Panc1 (cell line): ENCODE measurements around the gene C19orf44. TPM values are rescaled to one million over a fixed set of nuclear protein-coding genes. Genes with fewer than 3 reads are reported as not detected.

Experiments used
- ATAC-seq: fragments of 200-7000 bp; cut with Tn5 transposase; 2 replicates; pipeline ENCODE4 v1.9.1; 2020; ENCODE audit warnings: mild to moderate bottlenecking, moderate library complexity
- BruUV-seq: library from RNA; stranded (reverse); fragments of 400-500 nt; replicated peaks from 2 replicates; lab custom pipeline; 2021; lab: Mats Ljungman, UMichigan
- CTCF ChIA-PET: fragments of 300-600 bp; sonication (Branson Sonifier 250); formaldehyde crosslinking; loops from one replicate; lab custom pipeline; 2022; ENCODE audit warnings: antibody characterized with exemption; lab: Charles Lee
- POLR2A ChIA-PET: fragments of 300-600 bp; sonication (Branson Sonifier 250); formaldehyde crosslinking; loops from one replicate; lab custom pipeline; 2022; ENCODE audit warnings: antibody characterized with exemption; lab: Charles Lee
- DNase-seq: peaks from one replicate; pipeline ENCODE4 v3.0.0-alpha.2; 2010; ENCODE audit warnings: low read depth, low spot score
- H3K27ac ChIP-seq: 2 replicates; pipeline ENCODE4 v1.5.1; 2011; ENCODE audit warnings: mild to moderate bottlenecking, low read length, inconsistent platforms
- H3K27me3 ChIP-seq: fragments of 200-500 bp; sonication (Bioruptor generic); 2 replicates; pipeline ENCODE4 v1.6.0; 2014; ENCODE audit warnings: low read length, inconsistent platforms; ENCODE audit not compliant: control insufficient read depth, insufficient read depth
- H3K36me3 ChIP-seq: fragments of 200-500 bp; sonication (Bioruptor generic); 2 replicates; pipeline ENCODE4 v1.5.1; 2014; ENCODE audit warnings: inconsistent platforms, mild to moderate bottlenecking, low read length, moderate library complexity; ENCODE audit not compliant: control insufficient read depth, insufficient read depth
- H3K4me1 ChIP-seq: 2 replicates; pipeline ENCODE4 v1.5.1; 2011; ENCODE audit warnings: inconsistent platforms, mild to moderate bottlenecking, low read length, moderate library complexity; ENCODE audit not compliant: control insufficient read depth, insufficient read depth
- H3K4me3 ChIP-seq, 2 experiments: 2 replicates each; pipeline ENCODE4 v1.5.1; 2011 to 2012; ENCODE audit warnings: low read depth in 2 of 2, low read length in 2 of 2, mild to moderate bottlenecking in 2 of 2, inconsistent platforms in 1 of 2, moderate library complexity in 1 of 2
- H3K9me3 ChIP-seq: fragments of 200-500 bp; sonication (Bioruptor generic); 2 replicates; pipeline ENCODE4 v1.5.1; 2014; ENCODE audit warnings: low read depth, mild to moderate bottlenecking, inconsistent platforms, low read length, moderate library complexity; ENCODE audit not compliant: control insufficient read depth, insufficient read depth
- CTCF ChIP-seq: fragments of 450-650 bp; IDR thresholded peaks from 2 replicates; pipeline ENCODE4 v1.5.1; 2017; ENCODE audit warnings: mild to moderate bottlenecking
- POLR2AphosphoS5 ChIP-seq: IDR thresholded peaks from 2 replicates; pipeline ENCODE4 v1.6.1; 2012; ENCODE audit warnings: mild to moderate bottlenecking, low read depth, low read length, moderate library complexity
- REST ChIP-seq, 2 experiments: IDR thresholded peaks; 2 replicates each; pipeline ENCODE4 v1.6.1; 2011 to 2012; ENCODE audit warnings: low read depth in 2 of 2, control low read depth in 1 of 2, low read length in 1 of 2, mild to moderate bottlenecking in 1 of 2, moderate library complexity in 1 of 2; ENCODE audit not compliant: insufficient read depth in 1 of 2
- SIN3A ChIP-seq: IDR thresholded peaks from 2 replicates; pipeline ENCODE4 v1.6.1; 2012; ENCODE audit warnings: low read depth, mild to moderate bottlenecking, low read length, moderate library complexity, borderline replicate concordance; ENCODE audit not compliant: insufficient read depth
- TCF7L2 ChIP-seq: IDR thresholded peaks from 2 replicates; pipeline ENCODE4 v1.6.1; 2011; ENCODE audit warnings: mild to moderate bottlenecking, low read depth, low read length, inconsistent platforms
- in situ Hi-C: cut with HindIII; loops from 2 replicates; pipeline ENCODE4 v1.10.0; 2016; ENCODE audit warnings: low sequenced_read_pairs, low pct_unique_long_range_greater_than_20kb
- intact Hi-C: fragments of 100-400 bp; cut with micrococcal nuclease; formaldehyde crosslinking; loops from one replicate; pipeline ENCODE4 v1.10.0; 2022; ENCODE audit not compliant: unreplicated experiment
- total RNA-seq: library from RNA; stranded (reverse); gene quantifications from one replicate; pipeline ENCODE4 v1.2.1, GENCODE V29; 2021; ENCODE audit not compliant: unreplicated experiment

Gene C19orf44
- total RNA-seq, 1 experiment from 2014 or later: 4.4 TPM

DNA sequence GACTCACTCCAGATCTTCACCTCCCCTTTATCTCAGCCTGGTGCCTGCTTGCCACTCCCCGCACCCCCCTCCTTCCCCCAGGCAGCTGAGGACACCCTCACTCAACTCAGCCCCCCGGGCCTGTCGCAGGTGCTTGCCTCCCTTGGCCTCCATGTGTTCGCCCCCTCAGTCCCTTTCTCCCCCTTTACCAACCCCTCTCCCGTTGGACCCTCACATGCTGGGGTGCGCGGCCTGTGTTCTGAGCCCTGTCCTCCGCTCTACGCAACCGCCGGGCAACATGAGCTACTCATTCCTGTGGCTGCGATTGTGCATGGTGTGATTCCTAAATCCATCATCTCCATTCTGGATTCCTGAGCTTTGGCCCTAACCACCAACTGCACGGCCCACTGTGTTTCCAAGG is 40.9 kb downstream of the C19orf44 start:
- DNase-seq: no peak
- CTCF ChIA-PET: no interaction called here
- TF ChIP-seq REST (IDR thresholded peaks at IDR 0.05; ENCODE audit: insufficient read depth in 1 of 2, low read depth in 2 of 2, low read length in 1 of 2): no peak
- TF ChIP-seq POLR2AphosphoS5: no peak
- TF ChIP-seq CTCF: no peak
- no peak for TF ChIP-seq SIN3A
- TF ChIP-seq TCF7L2: no peak
- in situ Hi-C loops: no loop called here
- Histone ChIP-seq H3K36me3 (peaks cover 4% of the 10 kb centered on the region), H3K4me1 (peaks cover 5% of the 10 kb centered on the region; the same call in 1 of the 2 replicates), H3K27ac (no peak overlapping the region), H3K4me3 (no peak overlapping the region), H3K27me3 (no peaks in the 10 kb centered on the region), H3K9me3 (no peaks in the 10 kb centered on the region)
- no TSS peak for BruUV-seq
- ATAC-seq: no peak
- POLR2A ChIA-PET: interaction anchor here (0.6 kb wide), 1 partner anchor 24 kb away, joined by 4 read pairs; no protein-coding TSS in a partner anchor
- intact Hi-C loops: no loop called here

DNA sequence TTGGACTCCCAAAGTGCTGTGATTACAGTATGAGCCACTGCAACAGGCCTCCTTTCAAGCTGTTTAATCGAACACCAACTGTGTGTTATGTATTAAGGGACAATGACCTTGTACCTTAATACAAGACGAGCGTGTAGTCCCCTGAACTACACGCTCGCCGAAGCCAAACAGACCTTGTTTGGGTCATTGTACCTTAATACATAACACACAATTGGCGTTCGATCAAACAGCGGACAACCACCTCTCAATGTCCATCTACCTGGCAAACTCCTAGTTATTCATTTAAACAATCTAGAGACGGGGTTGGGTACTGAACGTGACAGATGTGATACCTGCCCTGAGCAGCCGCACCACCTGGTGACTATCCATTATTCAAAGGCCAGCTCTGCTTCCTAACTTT is 44.8 kb downstream of the C19orf44 start:
- H3K9me3 ChIP-seq: no peaks in the 10 kb centered on the region
- DNase-seq (no peak), ATAC-seq (no peak)
- ChIA-PET CTCF (no interaction called here), POLR2A (interaction anchor here (0.6 kb wide), 1 partner anchor 147 kb away, joined by 13 read pairs; no protein-coding TSS in a partner anchor)
- intact Hi-C loops (no loop called here), in situ Hi-C loops (no loop called here)
- no TSS peak for BruUV-seq
- H3K4me1 ChIP-seq: peaks cover 8% of the 10 kb centered on the region; the same call in 1 of the 2 replicates
- peak overlapping the region; percentile 95 to 97 for H3K4me3 ChIP-seq
- TF ChIP-seq POLR2AphosphoS5 (no peak), SIN3A (no peak)
- H3K27me3 ChIP-seq: no peaks in the 10 kb centered on the region
- H3K27ac ChIP-seq: peak overlapping the region; percentile 89
- peaks cover 4% of the 10 kb centered on the region for H3K36me3 ChIP-seq

GRCh38 chr19:16541526-16542044 is 45.4 kb downstream of the C19orf44 start:
- DNase-seq: no peak
- H3K36me3 ChIP-seq: peaks cover 4% of the 10 kb centered on the region
- H3K9me3 ChIP-seq: no peaks in the 10 kb centered on the region
- H3K4me1 ChIP-seq: peaks cover 8% of the 10 kb centered on the region; the same call in 1 of the 2 replicates
- BruUV-seq: TSS peak; percentile 92
- H3K4me3 ChIP-seq: peak overlapping the region; percentile 95 to 97
- ChIA-PET POLR2A (interaction anchor here (0.6 kb wide), 1 partner anchor 148 kb away, joined by 13 read pairs; no protein-coding TSS in a partner anchor), CTCF (no interaction called here)
- H3K27me3 ChIP-seq: no peaks in the 10 kb centered on the region
- in situ Hi-C loops: no loop called here
- TF ChIP-seq POLR2AphosphoS5 (no peak), REST (IDR thresholded peaks at IDR 0.05; ENCODE audit: insufficient read depth in 1 of 2, low read depth in 2 of 2, low read length in 1 of 2) (no peak), SIN3A (no peak), TCF7L2 (no peak), CTCF (no peak)
- ATAC-seq: no peak
- intact Hi-C loops: no loop called here
- H3K27ac ChIP-seq: peak overlapping the region; percentile 89
